AG20443 (cell line): Measurements from ENCODE around the gene CD8B2.
"Not testable (repeated sequence)": the region's sequence is repeated elsewhere in the genome, so short reads cannot be mapped to it uniquely, and the experiment has no call there.

ENCODE experiments used
- DNase-seq: peaks from one replicate; pipeline ENCODE4 v3.0.0; 2012; ENCODE audit warnings: low spot score, mixed read lengths

The CD8B2 gene

GRCh38 chr2:106551417-106552130 is 64.4 kb downstream of the CD8B2 start:
- no peak for DNase-seq

GRCh38 chr2:106552921-106553320 is 65.8 kb downstream of the CD8B2 start:
- no peak for DNase-seq

- DNase-seq = no peak
Observed at GRCh38 chr2:106553321-106553720, 66.2 kb downstream of the CD8B2 start.

GRCh38 chr2:106554411-106554810 is 67.2 kb downstream of the CD8B2 start:
- DNase-seq = no peak

- DNase-seq = no peak
Observed at GRCh38 chr2:106555053-106555452, 67.9 kb downstream of the CD8B2 start.

GRCh38 chr2:106559786-106560185 is 72.6 kb downstream of the CD8B2 start:
- DNase-seq = not testable (repeated sequence)

GRCh38 chr2:106560773-106561172 is 73.6 kb downstream of the CD8B2 start:
- no peak for DNase-seq

- DNase-seq = no peak
Observed at GRCh38 chr2:106561356-106561755, 74.2 kb downstream of the CD8B2 start.

- no peak for DNase-seq
Observed at GRCh38 chr2:106561803-106562202, 74.6 kb downstream of the CD8B2 start.

GRCh38 chr2:106562268-106563186 is 75.4 kb downstream of the CD8B2 start:
- no peak for DNase-seq

- no peak for DNase-seq
Observed at GRCh38 chr2:106563195-106563594, 76.0 kb downstream of the CD8B2 start.

- no peak for DNase-seq
Observed at GRCh38 chr2:106565599-106565998, 78.4 kb downstream of the CD8B2 start.

- DNase-seq = no peak
Observed at GRCh38 chr2:106566050-106566449, 78.9 kb downstream of the CD8B2 start.

GRCh38 chr2:106566484-106566883 is 79.3 kb downstream of the CD8B2 start:
- DNase-seq = not testable (repeated sequence)

- no peak for DNase-seq
Observed at GRCh38 chr2:106570316-106570715, 83.2 kb downstream of the CD8B2 start.
